Fibroblast of skin of scalp (primary cell): ENCODE measurements around the gene ESF1.
"Not testable (repeated sequence)": the region's sequence is repeated elsewhere in the genome, so short reads cannot be mapped to it uniquely, and the experiment has no call there.

ENCODE experiments used
- DNase-seq: peaks from one replicate; pipeline ENCODE4 v3.0.0-alpha.2; 2013

ESF1 gene

GRCh38 chr20:13738187-13738586 lies 46.5 kb downstream of the ESF1 start:
- DNase-seq, result not testable (repeated sequence)

GRCh38 chr20:13736436-13737191 lies 48.1 kb downstream of the ESF1 start:
- DNase-seq, result peak; percentile 67

- no peak for DNase-seq
Measured at GRCh38 chr20:13735826-13736225, 48.9 kb downstream of the ESF1 start.

GRCh38 chr20:13723011-13723410 lies 61.7 kb downstream of the ESF1 start:
- DNase-seq, result no peak

GRCh38 chr20:13718171-13718570 lies 66.5 kb downstream of the ESF1 start:
- no peak for DNase-seq

- no peak for DNase-seq
Measured at GRCh38 chr20:13717631-13718044, 67.1 kb downstream of the ESF1 start.

GRCh38 chr20:13715171-13715570 lies 69.5 kb downstream of the ESF1 start:
- DNase-seq, result no peak

GRCh38 chr20:13708234-13708633 lies 76.5 kb downstream of the ESF1 start:
- DNase-seq, result no peak

GRCh38 chr20:13703265-13703664 lies 81.5 kb downstream of the ESF1 start:
- no peak for DNase-seq

- DNase-seq, result no peak
Measured at GRCh38 chr20:13701486-13701885, 83.2 kb downstream of the ESF1 start.

- peak; percentile 10 for DNase-seq
Measured at GRCh38 chr20:13700761-13701160, 84.0 kb downstream of the ESF1 start.

- no peak for DNase-seq
Measured at GRCh38 chr20:13694420-13695150, 90.1 kb downstream of the ESF1 start.

GRCh38 chr20:13692802-13693736 lies 91.7 kb downstream of the ESF1 start:
- no peak for DNase-seq

GRCh38 chr20:13690943-13691342 lies 93.8 kb downstream of the ESF1 start:
- no peak for DNase-seq

GRCh38 chr20:13687815-13688214 lies 96.9 kb downstream of the ESF1 start:
- DNase-seq, result no peak

- DNase-seq, result no peak
Measured at GRCh38 chr20:13685623-13686022, 99.1 kb downstream of the ESF1 start.

- DNase-seq, result no peak
Measured at GRCh38 chr20:13684566-13685222, 100.0 kb downstream of the ESF1 start.

- no peak for DNase-seq
Measured at GRCh38 chr20:13683833-13684232, 100.9 kb downstream of the ESF1 start.

- DNase-seq, result no peak
Measured at GRCh38 chr20:13681248-13682125, 103.2 kb downstream of the ESF1 start.

GRCh38 chr20:13678944-13679343 lies 105.8 kb downstream of the ESF1 start:
- no peak for DNase-seq

GRCh38 chr20:13677241-13677640 lies 107.5 kb downstream of the ESF1 start:
- no peak for DNase-seq
